Heart left ventricle (tissue), 13 donors: ENCODE data around the gene CSPG4.

Source experiments
- CTCF ChIP-seq, 12 donors: fragments of 200-600 bp; sonication (generic) in 4 of 12; IDR thresholded peaks; one replicate each; pipeline versions ENCODE4 v1.5.0 to v1.8.0; 2018 to 2022; ENCODE audit warnings: antibody characterized with exemption in 12 of 12, mild to moderate bottlenecking in 5 of 12
- POLR2A ChIP-seq, 2 donors: fragments of 450-650 bp; IDR thresholded peaks; one replicate each; pipeline ENCODE4 v1.6.1; 2017; ENCODE audit warnings: antibody characterized with exemption in 2 of 2, mild to moderate bottlenecking in 2 of 2, moderate library complexity in 2 of 2
- donor health status: ischemic (EF 13 %, LVEDD 7.1; RV severe dilation, severe dysfunction).
- donor health status: DM: no; HTN: yes; CAD: no.
- donor health status: DM: no; HTN: no; CAD: no.
- donor health status: ischemic (EF 25% LVEDD 6.9; RV normal size, moderate dysfunction).
- donor health status: ischemic (EF 25% LVEDD 5.7; RV mildly dilated, moderate dysfunction).
- donor health status: ischemic (EF 35%, LVEDD 5.7; RV mildly dilated, moderate dysfunction).
- donor health status: nonischemic (EF 11% LVEDD 7.7; RV severe dilation, severe dysfunction).
- donor health status: DM: yes; HTN: yes; CAD: no.
- donor health status: PGD.
- donor health status: ischemic (EF 29% LVEDD 5.4; RV normal size, mild dysfunction).
- donor health status: nonischemic (EF 23%, LVEDD 6.1; RV moderate dilation, normal function).

DNA sequence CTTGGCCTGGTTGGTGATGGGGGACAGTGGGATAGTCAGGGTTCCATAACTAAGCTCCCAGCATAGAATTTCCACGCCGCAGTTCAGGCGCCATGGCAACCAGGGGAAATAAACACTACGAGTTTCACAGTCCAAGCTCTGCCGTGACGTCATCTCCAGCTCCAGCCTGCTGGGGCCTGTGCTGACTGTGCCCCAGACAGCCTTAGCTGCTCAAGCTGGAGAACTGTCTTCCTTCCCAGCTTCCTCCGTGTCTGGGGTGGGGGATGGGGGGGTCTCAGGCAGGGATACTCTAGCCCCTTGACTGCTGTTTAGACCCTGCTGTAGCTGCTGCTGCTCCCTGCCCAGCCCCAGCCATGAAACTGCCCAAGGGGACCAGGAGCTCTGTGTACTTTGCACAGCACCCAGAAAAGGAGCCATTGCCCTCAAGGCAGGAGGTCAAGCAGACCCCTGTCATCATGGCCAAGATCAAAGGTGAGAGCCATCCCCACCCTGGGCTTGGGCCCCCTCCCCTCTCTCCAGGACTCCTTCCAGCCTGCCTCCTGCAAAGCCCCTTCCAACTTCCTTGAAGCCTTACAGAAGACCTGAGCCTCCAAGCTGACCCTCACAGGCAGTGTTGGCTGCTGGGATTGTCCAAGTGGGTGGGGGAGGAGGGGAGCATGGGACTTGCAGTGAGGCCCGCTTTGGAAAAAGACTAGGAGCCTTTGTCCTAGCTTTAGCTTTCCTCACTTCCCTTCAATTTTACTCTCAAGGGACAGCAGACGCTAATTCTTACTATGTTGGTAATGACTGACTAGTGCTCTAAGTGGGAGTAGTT, 11.4 kb upstream of the CSPG4 start:
- TF ChIP-seq POLR2A (IDR thresholded peaks at IDR 0.05): no peak
- TF ChIP-seq CTCF (IDR thresholded peaks at IDR 0.05): no peak
